Measurements from ENCODE around the gene USP32. TPM values are rescaled to one million over a fixed set of nuclear protein-coding genes. Genes with fewer than 3 reads are reported as not detected.

The USP32 gene
- total RNA-seq, 2 experiments from 2014 or later: 26.5 TPM

GRCh38 chr17:60164697-60165096 is 227.2 kb downstream of the USP32 start:
- TF ChIP-seq, protein P1, sequence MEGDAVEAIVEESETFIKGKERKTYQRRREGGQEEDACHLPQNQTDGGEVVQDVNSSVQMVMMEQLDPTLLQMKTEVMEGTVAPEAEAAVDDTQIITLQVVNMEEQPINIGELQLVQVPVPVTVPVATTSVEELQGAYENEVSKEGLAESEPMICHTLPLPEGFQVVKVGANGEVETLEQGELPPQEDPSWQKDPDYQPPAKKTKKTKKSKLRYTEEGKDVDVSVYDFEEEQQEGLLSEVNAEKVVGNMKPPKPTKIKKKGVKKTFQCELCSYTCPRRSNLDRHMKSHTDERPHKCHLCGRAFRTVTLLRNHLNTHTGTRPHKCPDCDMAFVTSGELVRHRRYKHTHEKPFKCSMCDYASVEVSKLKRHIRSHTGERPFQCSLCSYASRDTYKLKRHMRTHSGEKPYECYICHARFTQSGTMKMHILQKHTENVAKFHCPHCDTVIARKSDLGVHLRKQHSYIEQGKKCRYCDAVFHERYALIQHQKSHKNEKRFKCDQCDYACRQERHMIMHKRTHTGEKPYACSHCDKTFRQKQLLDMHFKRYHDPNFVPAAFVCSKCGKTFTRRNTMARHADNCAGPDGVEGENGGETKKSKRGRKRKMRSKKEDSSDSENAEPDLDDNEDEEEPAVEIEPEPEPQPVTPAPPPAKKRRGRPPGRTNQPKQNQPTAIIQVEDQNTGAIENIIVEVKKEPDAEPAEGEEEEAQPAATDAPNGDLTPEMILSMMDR (IDR thresholded peaks at IDR 0.05): no peak
- CTCF ChIA-PET: no interaction called here
- Mint-ChIP-seq H3K4me3 (no peak overlapping the region), H3K27me3 (peaks cover 3% of the 10 kb centered on the region), H3K27ac (no peak overlapping the region), H3K36me3 (ENCODE audit: low read depth) (no peaks in the 10 kb centered on the region), H3K4me1 (ENCODE audit: low read depth) (peaks cover 12% of the 10 kb centered on the region), H3K9me3 (no peaks in the 10 kb centered on the region)
- DNase-seq (no peak), ATAC-seq (no peak)
- intact Hi-C loops (cut with micrococcal nuclease): no loop called here
- POLR2A ChIA-PET: no interaction called here

GRCh38 chr17:60164164-60164563 is 227.8 kb downstream of the USP32 start:
- H3K4me1 Mint-ChIP-seq (ENCODE audit: low read depth): peaks cover 11% of the 10 kb centered on the region
- no peak overlapping the region for H3K27ac Mint-ChIP-seq
- intact Hi-C loops (cut with micrococcal nuclease): no loop called here
- H3K27me3 Mint-ChIP-seq: peaks cover 3% of the 10 kb centered on the region
- no peak for ATAC-seq
- POLR2A ChIA-PET: no interaction called here
- no peak overlapping the region for H3K4me3 Mint-ChIP-seq
- no peaks in the 10 kb centered on the region for H3K36me3 Mint-ChIP-seq (ENCODE audit: low read depth)
- TF ChIP-seq, protein P1 (IDR thresholded peaks at IDR 0.05): no peak
- CTCF ChIA-PET: no interaction called here
- no peaks in the 10 kb centered on the region for H3K9me3 Mint-ChIP-seq
- DNase-seq: no peak

GRCh38 chr17:60163108-60163784 is 228.7 kb downstream of the USP32 start:
- peaks cover 9% of the 10 kb centered on the region for H3K4me1 Mint-ChIP-seq (ENCODE audit: low read depth)
- DNase-seq (no peak), ATAC-seq (no peak)
- no peaks in the 10 kb centered on the region for H3K36me3 Mint-ChIP-seq (ENCODE audit: low read depth)
- no peak overlapping the region for H3K4me3 Mint-ChIP-seq
- no peak overlapping the region for H3K27ac Mint-ChIP-seq
- H3K9me3 Mint-ChIP-seq: no peaks in the 10 kb centered on the region
- H3K27me3 Mint-ChIP-seq: peaks cover 3% of the 10 kb centered on the region
- TF ChIP-seq, protein P1 (IDR thresholded peaks at IDR 0.05): no peak
- ChIA-PET POLR2A (no interaction called here), CTCF (no interaction called here)
- intact Hi-C loops (cut with micrococcal nuclease): no loop called here

GRCh38 chr17:60161598-60162330 is 230.2 kb downstream of the USP32 start:
- no peak for DNase-seq
- intact Hi-C loops (cut with micrococcal nuclease): no loop called here
- Mint-ChIP-seq H3K4me1 (ENCODE audit: low read depth) (peaks cover 9% of the 10 kb centered on the region), H3K9me3 (no peaks in the 10 kb centered on the region), H3K27ac (no peak overlapping the region), H3K4me3 (no peak overlapping the region), H3K27me3 (peaks cover 4% of the 10 kb centered on the region), H3K36me3 (ENCODE audit: low read depth) (no peaks in the 10 kb centered on the region)
- ChIA-PET CTCF (no interaction called here), POLR2A (interaction anchor here (0.6 kb wide), 1 partner anchor 1707 kb away, joined by 3 read pairs; no protein-coding TSS in a partner anchor)
- TF ChIP-seq, protein P1 (IDR thresholded peaks at IDR 0.05): no peak
- ATAC-seq: no peak

GRCh38 chr17:60160829-60161501 is 231.0 kb downstream of the USP32 start:
- ChIA-PET POLR2A (no interaction called here), CTCF (no interaction called here)
- no peak for ATAC-seq
- H3K4me3 Mint-ChIP-seq: no peak overlapping the region
- H3K27ac Mint-ChIP-seq: no peak overlapping the region
- H3K27me3 Mint-ChIP-seq: peaks cover 8% of the 10 kb centered on the region
- peaks cover 5% of the 10 kb centered on the region for H3K4me1 Mint-ChIP-seq (ENCODE audit: low read depth)
- H3K9me3 Mint-ChIP-seq: no peaks in the 10 kb centered on the region
- H3K36me3 Mint-ChIP-seq (ENCODE audit: low read depth): no peaks in the 10 kb centered on the region
- DNase-seq: no peak
- TF ChIP-seq, protein P1 (IDR thresholded peaks at IDR 0.05): no peak
- intact Hi-C loops (cut with micrococcal nuclease): no loop called here

All from activated CD8-positive, alpha-beta T cell treated with anti-CD3 and anti-CD28 coated beads for 36 hours (primary cell).